T-cell (primary cell): ENCODE results near the gene SAMD9L. TPM values are rescaled to one million over a fixed set of nuclear protein-coding genes. Genes with fewer than 3 reads are reported as not detected.

Source experiments
- ATAC-seq, 4 experiments: fragments of 200-7000 bp in 3 of 4; fragments of 150-1000 bp in 1 of 4; cut with Tn5 transposase; replicated peaks in 1 of 4; 1 replicate in 3 of 4; 2 replicates in 1 of 4; pipeline ENCODE4 v1.10.0; 2021; ENCODE audit warnings: moderate library complexity in 3 of 4, mild to moderate bottlenecking in 2 of 4, moderate number of reproducible peaks in 1 of 4
- CTCF ChIA-PET, 2 donors: fragments of 300-600 bp; sonication (Branson Sonifier 250); formaldehyde crosslinking; loops; one replicate each; lab custom pipeline; 2022; ENCODE audit warnings: antibody characterized with exemption in 2 of 2; lab: Charles Lee
- POLR2A ChIA-PET, 2 donors: fragments of 300-600 bp; sonication (Branson Sonifier 250); formaldehyde crosslinking; loops; one replicate each; lab custom pipeline; 2022; ENCODE audit warnings: antibody characterized with exemption in 2 of 2; lab: Charles Lee
- DNase-seq, 35 experiments: peaks; one replicate each; pipeline versions ENCODE4 v3.0.0 to v3.0.0-alpha.2; 2013 to 2023
- H3K27ac ChIP-seq: one replicate; pipeline ENCODE4 v1.5.1; 2013; ENCODE audit warnings: low read length
- H3K27me3 ChIP-seq, 2 experiments: replicated peaks in 1 of 2; 1 replicate in 1 of 2; 2 replicates in 1 of 2; pipeline versions ENCODE4 v1.6.1 to v1.7.0; 2013; ENCODE audit warnings: low read length in 1 of 2, mixed read lengths in 1 of 2; ENCODE audit not compliant: control insufficient read depth in 2 of 2, insufficient read depth in 2 of 2; ENCODE audit errors: extremely low read depth in 1 of 2
- H3K36me3 ChIP-seq, 2 donors: 1 replicate in 1 of 2; 2 replicates in 1 of 2; pipeline versions ENCODE4 v1.6.1 to v1.7.0; 2013; ENCODE audit warnings: low read length in 1 of 2; ENCODE audit not compliant: control insufficient read depth in 2 of 2, insufficient read depth in 1 of 2; ENCODE audit errors: extremely low read depth in 1 of 2
- H3K4me1 ChIP-seq, 2 experiments: 1 replicate in 1 of 2; 2 replicates in 1 of 2; pipeline versions ENCODE4 v1.6.1 to v1.7.0; 2013; ENCODE audit warnings: low read length in 2 of 2, mixed read lengths in 1 of 2; ENCODE audit not compliant: insufficient read depth in 2 of 2, control insufficient read depth in 1 of 2; ENCODE audit errors: extremely low read depth in 1 of 2
- H3K4me3 ChIP-seq, 2 donors: 1 replicate in 1 of 2; 2 replicates in 1 of 2; pipeline versions ENCODE4 v1.5.1 to v1.7.0; 2013; ENCODE audit warnings: mild to moderate bottlenecking in 2 of 2, low read length in 1 of 2, moderate library complexity in 1 of 2; ENCODE audit not compliant: control insufficient read depth in 1 of 2; ENCODE audit errors: extremely low read depth in 1 of 2
- H3K9me3 ChIP-seq: 2 replicates; pipeline ENCODE4 v1.7.0; 2013
- H3K27ac Mint-ChIP-seq, 2 donors: one replicate each; pipeline ENCODE4 v1.8.0; 2020 to 2021; ENCODE audit warnings: mild to moderate bottlenecking in 2 of 2, mixed read lengths in 2 of 2
- H3K27me3 Mint-ChIP-seq, 2 donors: one replicate each; pipeline ENCODE4 v1.8.0; 2021 to 2022; ENCODE audit warnings: mixed read lengths in 2 of 2
- H3K36me3 Mint-ChIP-seq: one replicate; pipeline ENCODE4 v1.8.0; 2021; ENCODE audit warnings: mixed read lengths
- H3K4me1 Mint-ChIP-seq, 3 donors: one replicate each; pipeline ENCODE4 v1.8.0; 2020 to 2022; ENCODE audit warnings: mixed read lengths in 3 of 3, mild to moderate bottlenecking in 1 of 3
- H3K4me3 Mint-ChIP-seq, 3 donors: one replicate each; pipeline ENCODE4 v1.8.0; 2020 to 2022; ENCODE audit warnings: mild to moderate bottlenecking in 3 of 3, mixed read lengths in 3 of 3, moderate library complexity in 3 of 3
- H3K9me3 Mint-ChIP-seq, 3 donors: one replicate each; pipeline ENCODE4 v1.8.0; 2020 to 2022; ENCODE audit warnings: mixed read lengths in 3 of 3
- WGBS: methylation state at CpG from one replicate; pipeline ENCODE4 v1.1.5; 2013; ENCODE audit warnings: missing lambda C conversion rate; ENCODE audit not compliant: insufficient coverage; 5-methylcytosine and 5-hydroxymethylcytosine counted together
- total RNA-seq, 35 experiments: library from RNA in 6 of 35; stranded (reverse) in 6 of 35; fragments of 120-200 nt in 1 of 35; gene quantifications; one replicate each; pipeline versions ENCODE4 v1.2.1 to v1.2.4 and lab custom pipeline; 2013 to 2026

SAMD9L gene
- total RNA-seq, 5 donors from 2014 or later (not counting 1 experiment from before 2014, with no cell fraction given): 24.7 to 45.5 (median 32.8) TPM

DNA sequence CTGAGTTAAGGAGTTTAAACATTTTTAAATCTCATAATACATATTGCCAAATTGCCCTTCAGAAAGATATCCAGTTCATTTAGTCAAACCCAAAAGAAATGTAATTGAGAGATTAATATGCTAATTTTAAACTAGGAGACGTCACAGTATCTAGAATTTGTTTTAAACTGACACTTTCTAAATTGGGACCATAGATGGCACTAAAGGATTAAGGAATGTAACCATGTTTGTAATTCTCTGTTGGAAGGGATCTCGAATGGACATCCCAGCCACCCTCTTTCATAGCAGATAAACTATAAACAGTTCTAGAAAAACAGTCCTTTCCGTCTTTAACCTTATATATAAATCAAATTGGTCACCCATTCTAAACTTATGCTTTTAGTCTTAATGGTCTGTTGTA lies 30.0 kb upstream of the SAMD9L start:
- CTCF ChIA-PET: interaction anchor here in 1 of 2 donors (0.6 to 0.7 kb wide), 2 partner anchors 909 to 973 kb away, joined by 3 to 5 read pairs; no protein-coding TSS in a partner anchor

DNA sequence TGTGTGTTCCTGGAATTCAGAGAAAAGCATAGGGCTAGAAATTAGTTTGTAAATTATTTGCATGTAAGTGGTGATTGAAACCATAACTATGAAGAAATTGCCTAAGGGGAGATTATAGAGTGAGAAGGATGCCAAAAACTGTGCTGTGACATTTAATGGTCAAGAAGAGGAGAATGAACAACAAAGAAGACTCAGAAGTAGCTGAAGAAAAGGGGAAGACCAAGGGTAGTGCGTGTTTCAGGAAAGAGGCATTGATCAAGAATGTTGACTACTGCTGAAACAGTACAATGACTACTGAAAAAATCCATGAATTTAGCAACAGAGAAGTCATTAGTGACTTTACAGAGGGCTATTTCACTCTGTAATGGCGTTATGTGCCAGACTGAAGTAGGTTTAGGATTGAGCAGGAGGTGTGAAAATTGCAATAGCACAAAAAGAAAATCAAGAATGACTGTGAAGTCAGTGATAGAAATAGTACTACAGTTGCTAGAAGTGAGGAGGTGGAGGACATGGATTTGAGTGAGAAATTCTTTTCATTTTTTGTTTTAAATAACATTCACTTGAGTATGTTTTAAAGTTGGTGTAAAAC lies 28.9 kb upstream of the SAMD9L start:
- Mint-ChIP-seq H3K4me1 (no peaks in the 10 kb centered on the region), H3K27me3 (peaks cover 6 to 26% of the 10 kb centered on the region in 2 donors), H3K9me3 (peaks cover 2 to 4% (median 4%) of the 10 kb centered on the region in 3 donors), H3K27ac (no peak overlapping the region), H3K36me3 (no peaks in the 10 kb centered on the region), H3K4me3 (no peak overlapping the region)
- ChIA-PET CTCF (no interaction called here), POLR2A (interaction anchor here in 1 of 2 donors (0.6 kb wide), 1 partner anchor 743 kb away, joined by 4 read pairs; no protein-coding TSS in a partner anchor)
- Histone ChIP-seq H3K27me3 (peaks cover 2 to 9% of the 10 kb centered on the region in 2 experiments), H3K4me3 (no peak overlapping the region), H3K4me1 (no peaks in the 10 kb centered on the region), H3K36me3 (no peaks in the 10 kb centered on the region), H3K9me3 (no peaks in the 10 kb centered on the region), H3K27ac (no peak overlapping the region)
- ATAC-seq: no peak
- DNase-seq: no peak
- WGBS: 13% methylated on average over 1 of the region's 2 CpGs

More for the DNA sequence above, 30.0 kb upstream of the SAMD9L start:
- Mint-ChIP-seq H3K4me1 (no peaks in the 10 kb centered on the region), H3K9me3 (peaks cover 0 to 2% (median 0%) of the 10 kb centered on the region in 3 donors), H3K27me3 (peaks cover 10 to 28% of the 10 kb centered on the region in 2 donors), H3K36me3 (no peaks in the 10 kb centered on the region), H3K4me3 (no peak overlapping the region), H3K27ac (no peak overlapping the region)
- no peak for ATAC-seq
- Histone ChIP-seq H3K4me3 (no peak overlapping the region), H3K4me1 (no peaks in the 10 kb centered on the region), H3K27me3 (peaks cover 2 to 9% of the 10 kb centered on the region in 2 experiments), H3K27ac (no peak overlapping the region), H3K36me3 (no peaks in the 10 kb centered on the region), H3K9me3 (no peaks in the 10 kb centered on the region)
- POLR2A ChIA-PET: no interaction called here
- peak in 1 of 35 experiments; percentile 23 for DNase-seq
- WGBS: no CpG with 5 or more reads among the region's 3 CpGs

DNA sequence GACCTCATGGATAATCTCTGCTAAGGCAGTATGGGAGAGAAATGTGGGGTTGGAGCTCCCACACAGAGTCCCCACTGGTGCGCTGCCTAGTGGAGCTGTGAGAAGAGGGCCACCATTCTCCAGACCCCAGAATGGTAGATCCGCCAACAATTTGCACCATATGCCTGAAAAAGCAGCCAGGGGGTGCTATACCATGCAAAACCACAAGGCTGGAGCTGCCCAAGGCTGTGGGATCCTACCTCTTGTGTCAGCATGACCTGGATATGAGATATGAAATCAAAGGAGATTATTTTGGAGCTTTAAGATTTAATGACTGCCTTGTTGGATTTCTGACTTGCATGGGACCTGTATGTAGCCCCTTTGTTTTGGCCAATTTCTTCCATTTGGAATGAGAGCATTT lies 27.0 kb upstream of the SAMD9L start:
- Mint-ChIP-seq H3K36me3 (peaks cover 2% of the 10 kb centered on the region), H3K4me1 (no peaks in the 10 kb centered on the region), H3K27ac (no peak overlapping the region), H3K9me3 (peaks cover 9 to 17% (median 10%) of the 10 kb centered on the region in 3 donors), H3K4me3 (no peak overlapping the region), H3K27me3 (peaks cover 2 to 24% of the 10 kb centered on the region in 2 donors)
- WGBS: no CpG with 5 or more reads among the region's 2 CpGs
- Histone ChIP-seq H3K36me3 (no peaks in the 10 kb centered on the region), H3K4me3 (no peak overlapping the region), H3K9me3 (peaks cover 4% of the 10 kb centered on the region), H3K4me1 (no peaks in the 10 kb centered on the region), H3K27ac (no peak overlapping the region), H3K27me3 (peaks cover 0 to 14% of the 10 kb centered on the region in 2 experiments)
- POLR2A ChIA-PET: no interaction called here
- DNase-seq (no peak), ATAC-seq (no peak)
- CTCF ChIA-PET: interaction anchor here in 1 of 2 donors (0.6 kb wide), 1 partner anchor 708 kb away, joined by 3 read pairs; no protein-coding TSS in a partner anchor

DNA sequence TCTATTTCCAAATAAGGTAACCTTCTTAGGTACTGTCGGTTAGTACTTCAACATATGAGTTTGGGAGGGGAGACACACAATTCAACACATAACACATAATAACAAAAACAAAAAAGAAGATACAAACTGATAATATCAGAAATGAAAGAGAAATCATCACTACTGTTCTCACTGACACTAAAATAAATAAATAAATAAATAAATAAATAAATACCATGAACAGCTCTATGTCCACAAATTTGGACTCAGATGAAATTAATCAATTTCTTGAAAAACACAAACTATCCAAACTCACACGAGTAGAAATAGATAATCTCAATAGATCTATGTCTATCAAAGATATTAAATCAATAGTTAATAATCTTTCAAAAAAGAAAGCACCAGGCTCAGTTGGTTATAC lies 24.5 kb upstream of the SAMD9L start:
- peaks cover 14 to 32% (median 21%) of the 10 kb centered on the region in 3 donors for H3K9me3 Mint-ChIP-seq
- ChIA-PET POLR2A (no interaction called here), CTCF (interaction anchor here in 1 of 2 donors (0.6 kb wide), 1 partner anchor 1583 kb away, joined by 3 read pairs; no protein-coding TSS in a partner anchor)
- ATAC-seq (no peak), DNase-seq (no peak)
- no peak overlapping the region for H3K4me3 Mint-ChIP-seq
- peaks cover 6% of the 10 kb centered on the region for H3K36me3 Mint-ChIP-seq
- peaks cover 4% of the 10 kb centered on the region for H3K9me3 ChIP-seq
- no peak overlapping the region for H3K4me3 ChIP-seq
- H3K27ac ChIP-seq: no peak overlapping the region
- no peak overlapping the region for H3K27ac Mint-ChIP-seq
- no peaks in the 10 kb centered on the region for H3K36me3 ChIP-seq
- no CpG with 5 or more reads among the region's 2 CpGs for WGBS
- H3K4me1 ChIP-seq: no peaks in the 10 kb centered on the region
- peaks cover 0 to 21% of the 10 kb centered on the region in 2 experiments for H3K27me3 ChIP-seq
- H3K4me1 Mint-ChIP-seq: no peaks in the 10 kb centered on the region
- peaks cover 2 to 23% of the 10 kb centered on the region in 2 donors for H3K27me3 Mint-ChIP-seq

DNA sequence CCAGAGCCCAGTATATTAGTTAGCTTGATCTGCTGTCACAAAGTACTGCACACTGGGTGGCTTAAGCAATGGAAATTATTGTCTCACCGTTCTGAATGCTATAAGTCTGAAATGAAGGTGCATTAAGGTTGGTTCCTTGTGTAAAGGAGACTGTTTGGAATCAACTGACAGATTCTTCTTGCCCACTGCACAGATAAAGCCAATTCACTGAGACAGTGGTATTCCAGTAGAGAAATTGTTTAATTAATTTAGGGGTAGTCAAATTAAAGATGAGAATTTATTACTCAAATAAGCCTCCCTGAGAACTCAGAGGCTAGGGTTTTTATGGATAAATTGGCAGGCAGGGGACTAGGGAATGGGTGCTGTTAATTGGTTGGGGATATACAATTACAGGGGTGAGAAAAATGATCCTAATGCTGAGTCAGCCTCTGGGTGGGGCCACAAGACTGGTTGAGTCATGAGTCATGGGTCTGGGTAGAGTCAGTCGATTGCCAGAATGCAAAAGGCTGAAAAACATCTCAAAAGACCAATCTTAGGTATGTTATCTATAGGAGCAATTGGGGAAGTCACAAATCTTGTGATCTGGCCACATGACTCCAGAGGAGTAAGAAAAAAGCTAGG lies 23.5 kb upstream of the SAMD9L start:
- DNase-seq (no peak), ATAC-seq (no peak)
- Histone ChIP-seq H3K27ac (no peak overlapping the region), H3K27me3 (peaks cover 0 to 21% of the 10 kb centered on the region in 2 experiments), H3K4me1 (no peaks in the 10 kb centered on the region), H3K9me3 (peaks cover 4% of the 10 kb centered on the region), H3K4me3 (no peak overlapping the region), H3K36me3 (no peaks in the 10 kb centered on the region)
- peaks cover 8% of the 10 kb centered on the region for H3K36me3 Mint-ChIP-seq
- no peak overlapping the region for H3K27ac Mint-ChIP-seq
- ChIA-PET POLR2A (interaction anchor here in 1 of 2 donors (0.6 kb wide), 1 partner anchor 26 kb away, joined by 3 read pairs; no protein-coding TSS in a partner anchor), CTCF (interaction anchor here in 1 of 2 donors (0.8 kb wide), 1 partner anchor 8 kb away, joined by 3 read pairs; no protein-coding TSS in a partner anchor)
- H3K4me1 Mint-ChIP-seq: no peaks in the 10 kb centered on the region
- no peak overlapping the region for H3K4me3 Mint-ChIP-seq
- H3K27me3 Mint-ChIP-seq: peaks cover 2 to 19% of the 10 kb centered on the region in 2 donors
- WGBS: no CpG with 5 or more reads among the region's 2 CpGs
- H3K9me3 Mint-ChIP-seq: peaks cover 14 to 35% (median 25%) of the 10 kb centered on the region in 3 donors

DNA sequence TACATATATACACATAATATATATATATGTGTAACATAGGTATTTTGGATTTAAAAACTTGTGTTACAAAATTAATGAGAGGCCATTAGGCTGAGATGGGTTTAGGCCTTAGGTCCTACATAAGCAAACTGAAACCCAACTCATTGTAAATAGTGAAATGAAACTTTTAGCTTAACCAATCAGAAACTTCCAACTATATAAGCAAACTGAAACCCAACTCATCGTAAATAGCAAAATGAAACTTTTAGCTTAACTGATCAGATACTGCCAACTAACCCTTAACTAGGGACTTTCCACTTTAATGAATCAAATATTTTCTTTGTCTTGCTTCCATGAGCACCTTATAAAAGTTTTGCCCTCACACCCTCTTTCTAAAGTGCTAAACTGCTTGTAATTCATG lies 17.3 kb upstream of the SAMD9L start:
- Mint-ChIP-seq H3K4me3 (peak overlapping the region in 1 of 3 donors; percentile 13), H3K9me3 (peaks cover 9 to 33% (median 18%) of the 10 kb centered on the region in 3 donors), H3K27me3 (peaks cover 0 to 7% of the 10 kb centered on the region in 2 donors), H3K27ac (peak overlapping the region in 1 of 2 donors; percentile 29), H3K4me1 (peaks cover 0 to 12% (median 11%) of the 10 kb centered on the region in 3 donors), H3K36me3 (peaks cover 6% of the 10 kb centered on the region)
- Histone ChIP-seq H3K36me3 (no peaks in the 10 kb centered on the region), H3K27ac (peak overlapping the region; percentile 59), H3K4me3 (no peak overlapping the region), H3K4me1 (no peaks in the 10 kb centered on the region), H3K9me3 (no peaks in the 10 kb centered on the region), H3K27me3 (peaks cover 2 to 9% of the 10 kb centered on the region in 2 experiments)
- POLR2A ChIA-PET: interaction anchor here in 1 of 2 donors (0.5 to 1.1 kb wide), 3 partner anchors 8 to 451 kb away, joined by 3 to 4 read pairs (median 4); partner anchors contain the start of gene SAMD9
- CTCF ChIA-PET: interaction anchor here (0.7 kb wide), 2 partner anchors 39 to 67 kb away, joined by 3 read pairs; partner anchors contain the start of gene VPS50 (in 1 of the 2)
- WGBS: no CpG with 5 or more reads among the region's 1 CpG
- DNase-seq (peak in 1 of 35 experiments; percentile 41), ATAC-seq (peak in 2 of 4 experiments; percentile 40 to 58)
